Stomach (tissue), 9 donors: ENCODE measurements around the gene PRKCA. TPM values are rescaled to one million over a fixed set of nuclear protein-coding genes. Genes with fewer than 3 reads are reported as not detected.

Source experiments
- DNase-seq, 2 donors: peaks; one replicate each; pipeline versions ENCODE4 v3.0.0 to v3.0.0-alpha.2; 2013 to 2019
- H3K27ac ChIP-seq, 5 donors: fragments of 200-600 bp in 4 of 5; sonication (generic) in 4 of 5; one replicate each; pipeline ENCODE4 v1.5.1; 2013 to 2019; ENCODE audit warnings: mild to moderate bottlenecking in 1 of 5, moderate library complexity in 1 of 5
- H3K27me3 ChIP-seq, 3 donors: fragments of 200-600 bp; sonication (generic); one replicate each; pipeline ENCODE4 v1.5.1; 2017 to 2019; ENCODE audit warnings: mixed run types in 1 of 3
- H3K36me3 ChIP-seq, 4 donors: fragments of 200-600 bp; sonication (generic); 1 replicate in 3 of 4; 2 replicates in 1 of 4; pipeline ENCODE4 v1.5.1; 2016 to 2019
- H3K4me1 ChIP-seq, 4 donors: fragments of 200-600 bp; sonication (generic); one replicate each; pipeline ENCODE4 v1.5.1; 2016 to 2019
- H3K4me3 ChIP-seq, 4 donors: fragments of 200-600 bp; sonication (generic) in 3 of 4; one replicate each; pipeline ENCODE4 v1.5.1; 2016 to 2019; ENCODE audit warnings: mild to moderate bottlenecking in 1 of 4
- H3K9me3 ChIP-seq, 4 donors: fragments of 200-600 bp; sonication (generic); one replicate each; pipeline ENCODE4 v1.5.1; 2016 to 2019
- CTCF ChIP-seq, 7 experiments: fragments of 450-650 bp in 4 of 7; fragments of 200-600 bp in 3 of 7; sonication (generic) in 3 of 7; IDR thresholded peaks; one replicate each; pipeline ENCODE4 v1.5.1; 2016 to 2019; ENCODE audit warnings: antibody characterized with exemption in 7 of 7, control low read depth in 2 of 7, mild to moderate bottlenecking in 1 of 7
- EP300 ChIP-seq: sonication (generic); formaldehyde crosslinking; IDR thresholded peaks from one replicate; pipeline ENCODE4 v1.6.1; 2017; ENCODE audit warnings: antibody characterized with exemption
- POLR2A ChIP-seq, 4 donors: fragments of 450-650 bp; IDR thresholded peaks; one replicate each; pipeline ENCODE4 v1.6.1; 2016; ENCODE audit warnings: antibody characterized with exemption in 4 of 4, control low read depth in 2 of 4, mild to moderate bottlenecking in 1 of 4, moderate library complexity in 1 of 4
- POLR2AphosphoS5 ChIP-seq, 3 donors: sonication (generic); formaldehyde crosslinking; IDR thresholded peaks; one replicate each; pipeline ENCODE4 v1.6.1; 2016; ENCODE audit warnings: antibody characterized with exemption in 3 of 3
- WGBS, 5 donors: extraction: QIAGEN DNeasy Blood & Tissue Kit in 3 of 5; methylation state at CpG; one replicate each; pipeline versions ENCODE4 v1.1.5 to v1.1.7; 2013 to 2018; 5-methylcytosine and 5-hydroxymethylcytosine counted together
- intact Hi-C: fragments of 100-400 bp; cut with DNase I; formaldehyde crosslinking; loops from one replicate; pipeline ENCODE4 v1.15.1; 2023; ENCODE audit warnings: low total_unique reads
- polyA plus RNA-seq, 3 donors: library from polyadenylated mRNA; stranded (reverse); fragments of 200-250 nt; gene quantifications; one replicate each; pipeline ENCODE4 v1.2.3, GENCODE V29; 2013
- total RNA-seq, 5 donors: library from RNA; depleted of rRNA; stranded (reverse); fragments of >200 nt; gene quantifications; one replicate each; pipeline versions ENCODE4 v1.1.0 to v1.2.3, GENCODE V29; 2014 to 2016
- donor health status: healthy with polysubstance abuse.
- donor health status: Bipolar disorder and iron deficiency.
- donor health status: healthy.

The PRKCA gene
- total and polyA plus RNA-seq, 8 donors, result 2.1 to 41.1 (median 12.2) TPM

GRCh38 chr17:66480243-66480642, 177.8 kb downstream of the PRKCA start:
- WGBS, 5 donors, result 61 to 88% (median 75%) methylated on average over 5 of the region's 5 CpGs
- Histone ChIP-seq H3K27me3 (no peaks in the 10 kb centered on the region), H3K9me3 (no peaks in the 10 kb centered on the region), H3K36me3 (no peaks in the 10 kb centered on the region), H3K27ac (no peak overlapping the region), H3K4me1 (peaks cover 0 to 4% (median 0%) of the 10 kb centered on the region in 4 donors), H3K4me3 (no peak overlapping the region)
- intact Hi-C loops, result no loop called here
- no peak for DNase-seq
- TF ChIP-seq POLR2AphosphoS5 (IDR thresholded peaks at IDR 0.05) (no peak), CTCF (IDR thresholded peaks at IDR 0.05) (no peak), EP300 (no peak), POLR2A (IDR thresholded peaks at IDR 0.05) (no peak)

GRCh38 chr17:66480802-66481201, 178.4 kb downstream of the PRKCA start:
- WGBS, 5 donors, result 95 to 99% (median 96%) methylated on average over 7 of the region's 7 CpGs
- Histone ChIP-seq H3K27ac (no peak overlapping the region), H3K4me1 (peaks cover 0 to 4% (median 0%) of the 10 kb centered on the region in 4 donors), H3K27me3 (no peaks in the 10 kb centered on the region), H3K9me3 (no peaks in the 10 kb centered on the region), H3K36me3 (no peaks in the 10 kb centered on the region), H3K4me3 (no peak overlapping the region)
- no peak for TF ChIP-seq POLR2A (IDR thresholded peaks at IDR 0.05)
- TF ChIP-seq POLR2AphosphoS5 (IDR thresholded peaks at IDR 0.05), result no peak
- TF ChIP-seq CTCF (IDR thresholded peaks at IDR 0.05), result no peak
- no peak for TF ChIP-seq EP300
- intact Hi-C loops, result no loop called here
- no peak for DNase-seq

- no peak for DNase-seq
- WGBS, 5 donors, result 77 to 87% (median 83%) methylated on average over 8 of the region's 8 CpGs
- H3K4me3 ChIP-seq, result no peak overlapping the region
- H3K27ac ChIP-seq, result no peak overlapping the region
- no peak for TF ChIP-seq CTCF (IDR thresholded peaks at IDR 0.05)
- no peak for TF ChIP-seq EP300
- no peak for TF ChIP-seq POLR2AphosphoS5 (IDR thresholded peaks at IDR 0.05)
- no peak for TF ChIP-seq POLR2A (IDR thresholded peaks at IDR 0.05)
- H3K9me3 ChIP-seq, result no peaks in the 10 kb centered on the region
- intact Hi-C loops, result no loop called here
- H3K27me3 ChIP-seq, result no peaks in the 10 kb centered on the region
- H3K36me3 ChIP-seq, result no peaks in the 10 kb centered on the region
- peaks cover 0 to 4% (median 0%) of the 10 kb centered on the region in 4 donors for H3K4me1 ChIP-seq
Measured at GRCh38 chr17:66481271-66481670, 178.9 kb downstream of the PRKCA start.

GRCh38 chr17:66483906-66484305, 181.5 kb downstream of the PRKCA start:
- H3K9me3 ChIP-seq, result no peaks in the 10 kb centered on the region
- H3K4me3 ChIP-seq, result no peak overlapping the region
- TF ChIP-seq POLR2A (IDR thresholded peaks at IDR 0.05) (no peak), EP300 (no peak), POLR2AphosphoS5 (IDR thresholded peaks at IDR 0.05) (no peak), CTCF (IDR thresholded peaks at IDR 0.05) (no peak)
- no peaks in the 10 kb centered on the region for H3K27me3 ChIP-seq
- no peaks in the 10 kb centered on the region for H3K36me3 ChIP-seq
- intact Hi-C loops, result no loop called here
- DNase-seq, result no peak
- no peaks in the 10 kb centered on the region for H3K4me1 ChIP-seq
- WGBS, 5 donors, result 86 to 90% (median 88%) methylated on average over 8 of the region's 8 CpGs
- H3K27ac ChIP-seq, result no peak overlapping the region
